Measurements from ENCODE around the gene NISCH.

Gene NISCH

DNA sequence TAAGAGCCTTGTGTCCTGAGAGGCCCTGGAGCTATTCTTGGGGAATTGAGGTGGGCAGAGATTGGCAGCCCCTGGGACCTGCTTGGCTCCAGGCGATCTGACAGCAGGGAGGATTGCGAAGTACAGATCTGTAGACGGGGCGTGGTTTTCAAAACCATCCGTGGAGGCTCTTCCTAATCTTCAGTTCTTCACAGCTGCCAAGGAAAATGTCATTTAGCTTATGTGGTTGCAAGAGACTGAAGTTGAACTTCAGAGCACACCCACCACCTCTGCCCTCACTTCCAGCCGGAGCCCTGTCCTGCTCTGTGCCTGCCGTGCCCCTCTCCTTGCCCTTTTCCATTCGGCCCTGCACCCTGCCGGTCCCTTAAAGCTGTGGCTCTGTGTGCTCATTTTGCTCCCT lies 12.9 kb downstream of the NISCH start:
- no peak overlapping the region for H3K27ac ChIP-seq
- TF ChIP-seq, protein P1, sequence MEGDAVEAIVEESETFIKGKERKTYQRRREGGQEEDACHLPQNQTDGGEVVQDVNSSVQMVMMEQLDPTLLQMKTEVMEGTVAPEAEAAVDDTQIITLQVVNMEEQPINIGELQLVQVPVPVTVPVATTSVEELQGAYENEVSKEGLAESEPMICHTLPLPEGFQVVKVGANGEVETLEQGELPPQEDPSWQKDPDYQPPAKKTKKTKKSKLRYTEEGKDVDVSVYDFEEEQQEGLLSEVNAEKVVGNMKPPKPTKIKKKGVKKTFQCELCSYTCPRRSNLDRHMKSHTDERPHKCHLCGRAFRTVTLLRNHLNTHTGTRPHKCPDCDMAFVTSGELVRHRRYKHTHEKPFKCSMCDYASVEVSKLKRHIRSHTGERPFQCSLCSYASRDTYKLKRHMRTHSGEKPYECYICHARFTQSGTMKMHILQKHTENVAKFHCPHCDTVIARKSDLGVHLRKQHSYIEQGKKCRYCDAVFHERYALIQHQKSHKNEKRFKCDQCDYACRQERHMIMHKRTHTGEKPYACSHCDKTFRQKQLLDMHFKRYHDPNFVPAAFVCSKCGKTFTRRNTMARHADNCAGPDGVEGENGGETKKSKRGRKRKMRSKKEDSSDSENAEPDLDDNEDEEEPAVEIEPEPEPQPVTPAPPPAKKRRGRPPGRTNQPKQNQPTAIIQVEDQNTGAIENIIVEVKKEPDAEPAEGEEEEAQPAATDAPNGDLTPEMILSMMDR (IDR thresholded peaks at IDR 0.05) = no peak
- TF ChIP-seq ZFX (IDR thresholded peaks at IDR 0.05; ENCODE audit: borderline replicate concordance) = no peak

DNA sequence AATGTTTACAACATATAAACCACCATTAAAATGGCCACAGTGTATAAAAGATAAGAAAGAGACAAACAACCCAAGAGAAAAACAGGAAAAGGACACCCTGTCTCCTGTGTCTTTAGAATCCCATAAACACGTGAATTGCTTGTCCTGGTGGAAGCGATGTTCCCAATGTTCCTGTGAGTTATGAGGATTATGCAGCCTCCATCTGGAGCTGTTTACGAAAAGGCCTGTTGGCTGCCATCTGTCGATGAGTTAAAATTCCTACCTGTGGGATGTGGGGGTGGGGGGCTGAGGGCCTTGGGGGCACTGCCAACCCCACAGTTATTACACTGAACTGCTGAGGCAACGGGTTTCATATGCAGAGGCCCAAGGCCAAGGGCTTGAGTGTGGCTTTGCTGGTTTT lies 13.6 kb downstream of the NISCH start:
- H3K27ac ChIP-seq = no peak overlapping the region
- TF ChIP-seq, protein P1 (IDR thresholded peaks at IDR 0.05) = no peak
- no peak for TF ChIP-seq ZFX (IDR thresholded peaks at IDR 0.05; ENCODE audit: borderline replicate concordance)

DNA sequence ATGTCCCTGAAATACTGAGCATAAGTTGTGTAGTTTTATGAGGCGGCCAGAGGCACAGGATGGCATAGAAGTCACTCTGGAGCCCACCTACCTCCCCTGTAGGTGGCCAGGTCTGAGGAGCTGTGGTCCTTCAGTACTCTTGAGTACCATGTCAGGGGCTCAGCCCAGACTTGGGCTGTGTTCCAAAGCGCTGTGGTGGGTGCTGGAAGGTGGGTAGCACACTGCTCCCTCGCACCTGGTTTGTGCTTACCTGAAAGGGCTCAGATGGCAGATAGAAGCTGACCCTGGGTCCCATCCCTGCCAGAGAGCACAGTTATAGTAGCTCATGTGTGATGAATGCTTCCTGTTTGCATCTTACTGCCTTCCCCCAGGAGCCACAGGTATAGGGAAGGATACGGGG lies 15.5 kb downstream of the NISCH start:
- no peak overlapping the region for H3K27ac ChIP-seq
- TF ChIP-seq, protein P1 (IDR thresholded peaks at IDR 0.05) = no peak
- TF ChIP-seq ZFX (IDR thresholded peaks at IDR 0.05; ENCODE audit: borderline replicate concordance) = no peak

DNA sequence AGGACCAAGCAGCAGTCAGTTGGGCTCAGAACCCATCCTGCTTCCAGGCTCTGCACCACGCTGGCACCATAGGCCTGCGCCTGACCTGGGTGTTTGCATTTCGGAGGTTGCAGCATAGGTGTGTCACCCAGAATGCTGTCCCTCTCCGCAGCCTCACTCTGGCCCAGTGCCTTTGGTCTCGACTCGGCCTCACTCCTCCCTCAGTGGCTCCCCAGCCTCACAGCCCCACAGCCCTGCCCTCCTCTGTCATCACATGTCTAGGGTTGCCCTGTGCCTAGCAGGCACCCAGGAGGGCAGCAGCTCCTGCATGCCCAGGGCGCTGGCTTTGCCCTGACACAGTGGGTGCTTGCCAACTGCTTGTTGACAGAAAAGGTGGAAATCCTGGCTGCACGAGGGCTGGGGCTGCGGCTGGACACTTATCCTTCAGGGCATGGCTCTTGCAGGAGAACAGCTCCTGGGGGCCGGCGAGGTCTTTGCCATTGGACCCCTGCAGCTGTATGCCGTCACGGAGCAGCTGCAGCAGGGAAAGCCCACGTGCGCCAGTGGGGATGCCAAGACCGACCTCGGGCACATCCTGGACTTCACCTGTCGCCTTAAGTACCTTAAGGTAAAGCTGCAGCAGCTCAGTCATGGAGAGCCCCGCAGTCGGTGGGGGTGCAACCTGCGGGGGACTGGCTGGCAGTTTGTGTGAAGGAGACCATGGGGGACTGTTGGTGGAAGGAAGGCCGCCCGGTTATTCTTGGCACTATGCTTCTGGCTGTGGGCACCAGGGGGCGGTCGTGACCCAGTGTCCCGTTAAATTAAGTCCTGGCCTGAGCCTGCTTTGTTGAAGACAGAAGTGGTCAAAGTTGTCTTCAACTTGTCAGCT lies 16.2 kb downstream of the NISCH start:
- no peak overlapping the region for H3K27ac ChIP-seq
- TF ChIP-seq ZFX (IDR thresholded peaks at IDR 0.05; ENCODE audit: borderline replicate concordance) = no peak
- TF ChIP-seq, protein P1 (IDR thresholded peaks at IDR 0.05) = peak; percentile 84

DNA sequence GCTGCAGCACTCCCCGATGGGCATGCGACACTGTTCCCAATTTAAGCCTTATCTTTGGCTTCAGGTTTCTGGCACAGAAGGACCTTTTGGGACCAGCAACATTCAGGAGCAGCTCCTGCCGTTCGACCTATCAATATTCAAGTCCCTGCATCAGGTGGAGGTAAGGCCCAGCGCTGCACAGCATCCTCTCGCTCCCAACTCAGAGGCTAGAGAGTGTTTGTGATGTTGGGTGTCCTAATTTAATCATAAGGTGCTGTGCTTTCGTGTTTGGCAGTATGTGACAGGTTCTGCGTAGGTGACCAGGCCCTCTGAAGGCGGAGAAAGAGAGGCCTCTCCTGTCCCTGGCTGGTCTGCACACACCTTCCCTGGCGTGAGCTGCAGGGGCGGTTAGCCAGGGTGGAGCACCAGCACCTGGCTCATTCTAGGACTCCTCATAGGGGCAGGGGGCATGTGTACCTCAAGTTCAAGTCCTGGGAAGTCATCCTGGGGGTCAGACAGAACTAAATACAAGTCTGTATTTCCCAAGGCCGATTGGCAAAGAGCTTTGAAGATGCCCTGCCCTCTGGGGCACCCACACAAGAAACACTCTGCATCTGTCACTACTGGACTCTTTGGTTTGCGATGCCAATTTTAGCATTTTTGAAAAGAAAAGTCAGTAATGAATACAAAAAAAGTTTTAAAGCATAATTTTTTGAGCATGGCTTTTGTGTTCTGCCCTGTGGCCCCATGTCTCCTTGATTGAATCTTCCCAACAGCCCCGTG lies 17.0 kb downstream of the NISCH start:
- no peak overlapping the region for H3K27ac ChIP-seq
- no peak for TF ChIP-seq ZFX (IDR thresholded peaks at IDR 0.05; ENCODE audit: borderline replicate concordance)
- TF ChIP-seq, protein P1 (IDR thresholded peaks at IDR 0.05) = peak; percentile 49

DNA sequence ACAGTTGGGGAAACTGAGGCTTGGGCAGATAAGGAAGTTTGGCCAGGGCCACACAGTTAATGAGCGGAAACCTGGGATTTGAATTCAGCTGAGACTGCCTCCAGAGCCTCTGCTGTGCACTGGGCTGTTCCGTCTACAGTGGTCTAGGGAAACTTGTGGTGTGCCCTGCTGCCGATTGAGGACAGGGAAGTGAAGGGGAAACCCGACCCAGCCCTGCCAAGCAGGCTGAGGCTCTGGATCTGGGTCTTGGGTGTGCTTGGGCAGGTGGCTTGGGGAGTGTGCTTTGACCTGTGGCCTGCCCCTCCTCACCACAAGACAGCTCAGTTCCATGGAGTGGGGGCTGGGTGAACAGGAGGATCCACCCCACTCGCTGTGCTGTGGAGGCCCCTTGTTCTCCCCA lies 17.6 kb downstream of the NISCH start:
- TF ChIP-seq, protein P1 (IDR thresholded peaks at IDR 0.05) = no peak
- no peak for TF ChIP-seq ZFX (IDR thresholded peaks at IDR 0.05; ENCODE audit: borderline replicate concordance)
- H3K27ac ChIP-seq = no peak overlapping the region

Data from 22Rv1 (cell line).